Activated CD4-positive, alpha-beta T cell treated with anti-CD3 and anti-CD28 coated beads, Interleukin-2, amount 50 U/mL, for 48 hours (primary cell): Measurements from ENCODE around the gene KRABD2.
"Not testable (repeated sequence)": the region's sequence is repeated elsewhere in the genome, so short reads cannot be mapped to it uniquely, and the experiment has no call there.

Source experiments
- DNase-seq, 2 experiments: peaks; one replicate each; pipeline ENCODE4 v3.0.0-alpha.2; 2020

Gene KRABD2

DNA sequence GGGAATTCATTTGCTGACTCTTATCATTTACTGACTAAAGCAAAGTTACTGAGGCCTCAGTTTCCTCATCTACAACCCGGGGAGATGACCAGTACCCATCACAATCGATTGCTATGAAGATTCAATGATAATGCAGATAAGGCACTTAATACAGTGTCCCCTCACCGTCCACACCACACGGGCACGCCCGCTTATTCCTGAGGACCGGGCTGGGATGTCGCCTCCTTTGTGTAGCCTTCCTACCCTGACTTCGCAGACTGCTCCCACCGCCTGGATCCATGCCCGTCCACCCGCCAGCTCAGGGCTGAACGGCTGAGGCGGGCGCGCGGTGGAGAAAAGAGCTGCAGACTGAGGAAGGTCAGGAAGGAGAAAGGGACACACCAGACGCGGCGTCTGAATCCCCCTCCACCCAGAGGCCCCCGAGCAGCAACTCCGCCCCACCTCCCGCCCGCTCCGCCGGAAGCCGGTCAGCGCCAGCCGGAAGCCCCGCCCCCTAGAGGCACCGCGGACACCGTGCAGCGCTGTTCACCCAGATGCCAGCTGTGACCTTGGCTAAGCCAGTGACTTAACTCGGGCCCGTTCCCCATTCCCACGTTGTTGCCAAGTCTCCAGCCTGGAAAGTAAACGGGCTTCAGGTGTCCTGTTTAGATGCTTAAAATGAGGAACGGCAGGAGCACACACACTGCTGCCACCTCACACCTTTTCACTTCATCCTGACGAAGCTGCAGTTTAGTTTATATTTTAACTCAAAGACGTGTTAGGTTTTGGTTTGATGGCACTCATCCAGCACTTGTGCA lies at the start of gene KRABD2:
Gene KRABD2 (minus strand): TSS at position 434 of the 797 bp plus-strand sequence.
- peak; percentile 93 to 94 for DNase-seq

DNA sequence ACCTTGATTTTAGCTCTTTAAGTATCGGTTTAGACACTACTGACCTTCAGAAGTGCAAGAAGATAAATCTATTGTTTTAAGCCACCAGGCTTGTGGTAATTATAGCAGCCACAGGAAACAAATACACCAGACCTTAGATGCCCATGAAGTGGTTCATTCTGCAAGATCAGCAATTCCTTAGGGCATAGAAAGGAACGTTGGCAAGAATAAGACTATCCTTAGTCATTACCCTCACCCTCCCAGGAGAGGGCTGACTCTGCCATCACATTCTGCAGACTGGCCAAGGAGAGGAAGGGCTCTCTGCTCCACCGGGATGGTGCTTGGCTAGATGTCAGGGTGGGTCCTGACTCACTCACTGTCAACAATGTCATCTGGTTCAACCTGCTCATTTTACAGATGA lies 45.1 kb upstream of the KRABD2 start:
- DNase-seq, result no peak

DNA sequence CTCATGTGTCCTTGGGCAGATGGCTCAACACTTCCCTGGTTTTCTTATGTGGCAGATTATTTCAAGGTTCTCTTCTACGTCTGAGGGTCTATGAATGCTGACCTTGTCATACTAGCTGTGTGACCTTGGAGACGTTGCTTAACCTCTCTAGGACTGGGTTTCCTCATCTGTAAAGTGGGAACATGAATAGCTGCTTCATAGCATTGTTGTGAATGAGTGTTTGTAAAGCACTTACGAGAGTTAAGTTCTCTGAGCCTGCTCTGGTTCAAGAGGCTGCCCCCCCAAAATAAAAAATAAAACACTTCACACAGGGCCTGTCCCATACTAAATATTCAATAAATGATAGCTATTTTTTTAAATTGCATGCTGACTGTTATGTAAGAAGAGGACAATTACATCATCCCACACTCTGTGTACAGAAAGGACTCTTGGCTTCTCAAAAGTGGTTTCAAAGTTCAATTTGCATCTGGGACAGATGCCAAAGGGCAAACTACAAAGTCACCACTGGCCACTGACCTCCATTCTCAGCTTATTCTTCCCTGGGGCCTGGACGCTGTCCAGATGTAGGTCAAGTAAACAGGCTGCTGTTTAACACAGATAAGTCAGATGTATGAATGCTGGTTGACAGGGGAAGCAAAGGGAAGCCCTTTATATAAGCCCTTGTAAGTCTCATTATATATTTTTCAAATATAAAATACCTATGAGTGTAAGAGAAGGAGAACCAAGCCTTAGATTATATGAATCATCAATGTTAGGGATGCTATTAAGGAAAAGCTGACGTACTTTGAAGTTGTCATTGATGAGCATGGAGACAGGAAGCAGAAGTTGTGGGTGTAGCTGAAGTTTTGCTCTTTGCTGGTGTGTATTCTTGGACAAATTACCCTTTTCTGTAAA lies 43.8 kb upstream of the KRABD2 start:
- no peak for DNase-seq

DNA sequence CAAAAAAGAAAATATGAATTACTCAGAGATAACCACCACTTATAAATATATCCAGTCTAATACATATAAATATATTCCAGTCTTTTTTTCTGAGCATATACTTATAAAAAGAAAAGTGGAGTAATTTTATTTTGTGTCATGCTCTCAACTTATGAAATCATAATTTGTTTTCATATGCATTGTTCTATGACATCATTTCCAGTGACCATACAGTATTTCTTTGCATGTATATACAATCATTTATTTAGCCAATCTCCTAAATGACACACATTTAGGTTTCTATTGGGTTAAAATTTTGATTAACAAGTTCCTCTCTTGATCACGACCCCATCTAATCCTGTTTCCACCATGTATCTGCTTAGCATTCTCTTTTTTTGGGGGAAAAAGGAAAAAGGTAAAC lies 42.8 kb upstream of the KRABD2 start:
- no peak for DNase-seq

DNA sequence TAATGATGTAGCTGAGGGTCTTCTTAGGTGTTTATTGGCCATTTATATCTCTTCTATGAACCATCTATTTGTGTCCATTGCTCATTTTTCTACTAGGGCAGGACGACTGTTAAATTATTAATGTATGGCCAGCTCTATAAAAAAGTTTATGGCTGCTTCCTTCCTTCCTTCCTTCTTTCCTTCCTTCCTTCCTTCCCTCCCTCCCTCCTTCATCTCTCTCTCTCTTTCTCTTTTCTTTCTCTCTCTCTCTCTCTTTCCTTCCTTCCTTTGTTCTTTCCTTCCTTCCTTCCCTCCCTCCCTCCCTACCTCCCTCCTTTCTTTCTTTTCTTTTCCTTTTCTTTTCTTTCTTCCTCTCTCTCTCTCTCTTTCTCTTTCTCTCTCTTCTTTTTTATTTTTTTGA lies 42.0 kb upstream of the KRABD2 start:
- DNase-seq, result no peak

DNA sequence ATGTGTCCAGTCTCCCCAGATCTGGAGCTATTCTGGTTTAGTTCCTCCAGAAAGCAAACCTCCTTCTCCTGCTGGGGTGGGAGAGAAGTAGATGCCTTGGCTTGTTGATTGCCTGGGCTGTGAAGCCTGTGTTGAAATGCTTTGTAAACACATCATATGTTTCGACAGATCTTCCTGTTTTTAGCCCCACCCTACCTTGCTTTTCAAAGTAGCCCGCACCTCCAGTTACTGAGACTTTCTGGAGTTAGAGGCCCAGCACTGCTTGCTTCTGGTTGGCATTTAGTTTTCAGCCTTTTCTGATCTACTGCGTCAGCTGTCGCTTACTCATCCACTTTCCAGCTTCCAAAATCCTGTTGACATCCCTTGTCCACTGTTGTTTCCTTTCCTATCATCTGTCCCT lies 41.3 kb upstream of the KRABD2 start:
- DNase-seq, result no peak

DNA sequence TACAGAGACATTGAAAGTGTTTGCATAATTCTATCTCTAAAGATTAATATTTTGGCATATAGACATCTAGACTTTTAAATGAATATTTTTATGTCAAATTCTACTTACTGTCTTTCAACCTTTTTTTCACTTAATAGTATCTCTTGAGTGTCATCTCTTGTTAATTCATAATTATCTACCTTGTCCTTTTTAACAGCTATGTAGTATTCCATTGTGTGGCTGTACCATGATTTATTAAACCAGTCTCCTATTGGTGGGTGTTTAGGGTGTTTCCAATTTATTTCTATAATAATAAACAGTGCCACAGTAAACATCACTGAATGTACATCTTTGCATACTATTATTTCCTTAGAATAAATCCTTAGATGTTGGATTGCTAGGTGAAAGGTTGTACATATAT lies 37.4 kb upstream of the KRABD2 start:
- DNase-seq, result no peak

DNA sequence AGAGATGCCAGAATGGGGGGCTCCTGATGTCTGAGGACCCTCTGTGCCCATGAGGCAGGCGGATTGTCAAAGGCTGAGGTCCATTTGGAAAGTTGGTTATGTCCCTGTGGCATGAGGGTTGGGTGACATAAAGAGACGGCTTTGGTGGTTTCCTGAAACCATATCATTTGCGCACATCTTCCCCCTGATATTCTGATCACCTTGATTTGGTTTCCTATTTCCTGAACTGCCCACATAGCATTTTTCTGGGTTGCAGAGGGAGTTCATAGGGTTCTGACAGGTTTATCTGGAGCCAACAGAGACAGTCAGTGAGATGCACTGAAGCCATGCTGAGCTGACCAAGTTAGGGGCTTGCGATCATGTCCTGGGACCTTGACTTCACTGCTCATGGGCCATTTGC lies 36.8 kb upstream of the KRABD2 start:
- DNase-seq, result no peak

DNA sequence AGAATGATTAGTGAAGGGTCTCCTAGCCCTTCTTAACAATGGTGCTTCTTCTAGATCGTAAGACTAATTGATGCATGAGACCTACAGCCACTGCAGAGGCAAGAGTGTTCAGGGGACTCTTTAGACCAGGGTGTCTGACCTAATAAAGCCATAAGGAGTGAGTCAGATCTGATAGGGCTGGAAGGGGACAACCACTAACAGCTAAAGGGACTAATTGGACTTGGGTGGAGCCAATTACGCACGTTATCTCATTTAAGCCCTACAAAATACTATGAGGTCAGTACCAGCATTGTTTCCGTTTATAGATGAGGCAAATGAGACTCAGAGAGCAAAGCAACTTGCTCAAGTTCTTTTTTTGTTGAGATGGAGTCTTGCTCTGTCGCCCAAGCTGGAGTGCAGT lies 35.6 kb upstream of the KRABD2 start:
- no peak for DNase-seq

DNA sequence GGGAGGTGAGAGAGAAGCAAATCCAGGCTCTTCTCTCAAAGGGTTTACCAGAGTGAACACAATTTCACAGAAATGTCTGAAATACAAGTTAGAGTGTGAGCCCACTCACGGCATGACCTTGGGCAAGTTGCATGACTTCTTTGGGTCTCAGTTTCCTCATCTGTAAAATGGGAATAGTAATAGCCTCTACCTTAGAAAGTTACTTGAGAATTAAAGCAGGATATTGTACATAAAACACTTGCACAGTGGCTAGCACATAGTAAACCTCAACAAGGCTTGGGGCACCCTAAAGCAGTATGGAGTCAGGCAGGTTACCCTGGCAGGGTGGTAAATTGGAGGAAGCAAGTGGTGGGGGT lies 34.4 kb upstream of the KRABD2 start:
- DNase-seq, result no peak

DNA sequence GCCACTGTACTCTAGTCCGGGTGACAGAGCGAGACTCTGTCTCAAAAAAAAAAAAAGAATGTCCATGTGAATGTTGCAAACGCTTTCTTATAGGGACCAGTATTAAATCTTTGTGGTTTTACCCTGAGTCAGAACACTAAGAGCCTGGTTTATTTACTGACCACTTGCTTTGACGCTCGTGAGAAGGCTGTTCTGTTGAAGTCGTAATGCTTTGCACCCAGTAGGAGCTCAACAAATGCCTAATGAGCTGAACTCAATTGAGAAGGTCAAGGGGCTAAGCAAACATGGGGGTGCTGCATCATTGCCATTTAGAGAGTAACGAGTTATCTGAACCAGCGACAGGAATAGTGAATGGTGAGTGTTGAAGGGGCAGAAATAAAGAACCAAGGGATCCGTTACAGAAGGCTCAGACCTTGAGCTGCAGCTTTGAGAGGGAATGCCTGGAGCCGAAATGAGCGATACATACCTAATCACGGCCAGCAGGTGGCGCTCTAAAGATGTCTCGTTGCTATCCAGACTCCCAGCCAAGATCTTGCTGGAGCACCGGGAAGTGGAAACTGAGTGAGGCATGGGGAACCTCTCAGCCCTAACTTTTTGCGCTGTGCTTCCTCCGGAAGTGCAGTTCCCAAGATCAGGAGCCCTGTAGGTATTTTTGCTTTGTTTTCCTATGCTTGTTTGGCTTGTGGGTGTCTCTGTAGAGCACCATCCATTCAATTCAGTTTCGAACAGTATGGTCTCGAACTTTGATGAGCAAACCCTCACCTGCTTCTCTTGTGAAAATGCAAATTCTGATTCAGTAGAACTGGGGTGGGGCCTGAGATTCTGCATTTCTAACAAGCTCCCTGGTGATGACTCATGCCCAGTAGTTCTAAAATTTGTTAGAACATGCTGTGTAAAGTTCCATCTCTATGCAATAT lies 33.7 kb upstream of the KRABD2 start:
- DNase-seq, result peak; percentile 85 to 89

DNA sequence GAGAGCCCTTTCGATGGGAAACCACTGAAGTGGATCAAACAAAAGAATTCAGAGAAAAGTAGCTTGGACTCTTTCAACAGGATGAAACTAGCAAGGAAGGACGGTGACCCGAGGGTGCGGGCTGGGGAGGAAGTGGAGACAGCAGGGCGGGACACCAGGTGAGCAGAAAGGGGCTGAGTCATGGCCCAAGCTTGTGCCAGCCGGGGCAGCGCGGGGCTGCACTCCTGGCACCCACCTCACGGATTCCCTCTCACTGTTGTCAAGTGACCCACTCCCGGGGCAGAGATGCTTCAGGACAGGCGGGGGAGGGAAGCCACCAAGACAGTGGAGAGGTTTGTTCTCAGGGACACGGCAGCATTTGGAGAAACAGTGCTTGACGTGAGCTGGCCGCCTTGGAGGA lies 31.9 kb upstream of the KRABD2 start:
- no peak for DNase-seq

DNA sequence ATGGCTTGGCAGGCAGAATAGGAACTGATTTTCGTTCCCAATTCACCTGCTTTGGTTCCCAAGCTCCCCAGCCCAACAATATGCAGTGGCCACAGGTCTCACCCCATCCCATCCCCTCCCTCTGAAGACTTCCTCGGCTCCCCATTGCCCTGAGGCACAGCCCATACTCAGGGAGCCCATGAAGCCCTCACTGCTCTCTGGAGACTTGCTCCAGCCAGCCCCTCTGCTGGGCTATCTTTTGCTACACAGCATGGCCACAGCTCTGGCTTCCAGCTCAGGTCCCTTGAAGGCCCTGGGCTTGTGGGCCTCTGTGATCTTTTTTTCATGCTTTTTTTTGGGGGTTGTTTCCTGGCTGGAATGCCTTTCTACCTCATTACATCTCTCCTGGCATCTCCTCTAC lies 29.7 kb upstream of the KRABD2 start:
- DNase-seq, result no peak

DNA sequence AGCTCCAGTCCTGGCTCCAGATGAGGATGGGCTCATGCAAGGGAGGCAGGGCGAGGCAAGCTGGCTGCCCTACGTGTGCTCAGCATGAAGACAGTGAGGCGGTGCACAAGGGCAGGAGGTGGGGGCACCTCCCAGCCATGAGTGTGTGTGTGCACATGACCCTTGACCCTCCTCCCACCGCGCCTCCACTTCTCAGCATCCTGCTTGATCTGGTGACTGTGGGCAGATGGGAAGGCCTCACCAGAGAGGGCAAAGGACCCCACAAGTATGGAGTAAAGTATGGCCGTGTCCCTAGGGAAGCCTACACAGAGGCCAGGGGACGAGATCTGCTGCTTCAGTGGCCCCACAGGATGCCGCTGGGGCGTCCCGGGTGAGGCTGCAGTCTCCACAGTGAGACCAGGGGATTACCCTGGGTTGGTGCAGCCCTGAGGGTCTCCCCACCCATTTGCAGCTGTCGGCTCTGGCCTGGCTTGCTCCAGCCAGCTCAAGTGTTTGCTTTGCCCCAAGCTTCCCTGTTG lies 29.1 kb upstream of the KRABD2 start:
- no peak for DNase-seq

DNA sequence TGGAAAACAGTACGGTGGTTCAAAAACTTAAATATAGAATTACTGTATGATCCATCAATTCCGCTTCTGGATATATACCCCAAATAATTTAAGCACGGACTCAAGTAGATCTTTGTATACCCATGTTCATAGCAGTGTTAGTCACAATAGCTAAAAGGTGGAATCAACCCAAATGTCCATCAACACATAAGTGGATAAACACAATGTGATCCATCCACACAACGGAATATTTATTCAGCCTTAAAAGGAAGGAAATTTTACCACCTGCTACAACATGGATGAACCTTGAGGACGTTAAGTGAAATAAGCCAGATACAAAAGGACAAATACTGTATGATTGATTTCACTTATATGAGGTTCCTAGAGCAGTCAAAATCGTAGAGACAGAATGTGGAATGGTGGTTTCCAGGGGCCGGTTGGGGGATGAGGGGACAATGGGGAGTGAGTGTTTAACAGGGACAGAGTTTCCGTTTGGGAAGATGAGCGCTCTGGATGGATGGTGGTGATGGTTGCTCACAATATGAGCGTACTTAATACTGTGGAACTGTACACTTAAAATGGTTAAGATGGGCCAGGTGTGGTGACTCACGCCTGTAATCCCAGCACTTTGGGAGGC lies 26.5 kb upstream of the KRABD2 start:
- DNase-seq, result no peak

DNA sequence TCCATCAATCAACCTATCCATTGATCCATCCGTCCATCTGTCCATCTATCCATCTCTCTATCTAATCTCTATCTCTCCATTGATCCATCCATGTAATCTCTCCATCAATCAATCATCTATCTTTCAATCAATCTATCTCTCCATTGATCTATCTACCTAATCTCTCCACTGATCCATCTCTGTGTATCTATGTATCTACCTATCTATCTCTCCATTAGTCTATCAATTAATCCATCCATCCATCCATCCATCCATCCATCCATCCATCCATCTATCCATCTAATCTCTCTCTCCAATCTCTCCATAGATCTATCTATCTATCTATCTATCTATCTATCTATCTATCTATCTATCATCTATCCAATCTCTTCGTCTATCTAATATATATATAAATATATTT lies 24.6 kb upstream of the KRABD2 start:
- DNase-seq, result no peak

DNA sequence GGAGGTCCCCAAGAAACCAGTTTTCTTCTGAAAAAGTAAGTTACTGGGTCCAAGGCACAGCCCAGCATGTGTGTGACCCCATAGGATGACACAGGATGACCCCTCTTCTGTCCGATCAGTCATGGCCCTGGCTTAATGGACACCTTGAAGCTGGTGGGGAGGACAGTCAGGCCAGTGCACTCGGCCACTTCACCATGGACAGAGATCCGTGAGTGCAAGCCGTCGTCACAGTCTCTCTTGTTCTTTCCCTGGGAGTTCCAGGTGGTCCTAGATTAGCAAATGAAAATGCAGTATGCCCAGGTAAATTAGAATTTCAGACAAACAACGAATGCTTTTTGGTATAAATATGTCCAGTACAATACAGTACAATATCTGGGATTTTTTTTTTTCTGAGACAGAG lies 22.5 kb upstream of the KRABD2 start:
- DNase-seq, result no peak

DNA sequence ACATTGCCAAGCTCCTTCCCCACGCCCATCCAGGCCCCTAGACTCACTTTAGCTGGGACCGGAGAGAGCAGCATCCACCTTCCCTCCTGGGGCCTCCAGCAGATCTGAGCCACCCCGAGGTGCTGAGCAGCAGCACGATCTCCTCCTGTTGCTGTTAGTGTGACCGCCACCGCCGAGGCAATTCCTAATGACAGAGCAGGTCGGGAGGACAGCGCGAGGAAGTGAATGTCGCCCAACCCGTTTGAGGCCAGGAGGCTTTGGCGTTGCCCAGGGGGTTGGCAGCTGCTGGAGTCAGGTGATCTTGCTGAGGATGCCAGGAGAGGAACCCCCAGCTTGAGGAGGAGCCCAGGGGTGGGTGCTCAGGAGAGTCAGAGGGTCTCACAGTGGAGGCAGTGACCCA lies 21.1 kb upstream of the KRABD2 start, which contains the start of gene RNF222:
Gene RNF222 (minus strand): TSS at position 192 of the 400 bp plus-strand sequence. CDS start 4,366 bp downstream, outside the sequence.
- DNase-seq, result no peak

DNA sequence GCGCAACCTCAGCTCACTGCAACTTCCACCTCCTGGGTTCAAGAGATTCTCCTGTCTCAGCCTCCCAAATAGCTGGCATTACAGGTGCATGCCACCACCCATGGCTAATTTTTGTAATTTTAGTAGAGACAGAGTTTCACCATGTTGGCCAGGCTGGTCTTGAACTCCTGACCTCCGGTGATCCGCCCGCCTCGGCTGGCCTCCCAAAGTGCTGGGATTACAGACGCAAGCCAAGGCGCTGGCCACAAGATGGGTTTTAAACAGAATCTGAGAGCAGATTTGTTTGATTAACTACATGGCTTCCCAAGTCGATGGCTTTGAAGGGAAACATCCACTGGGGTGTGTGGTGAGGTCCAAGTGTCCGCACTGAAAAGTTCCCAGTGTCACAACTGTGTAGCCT lies 18.0 kb upstream of the KRABD2 start:
- not testable (repeated sequence) for DNase-seq

DNA sequence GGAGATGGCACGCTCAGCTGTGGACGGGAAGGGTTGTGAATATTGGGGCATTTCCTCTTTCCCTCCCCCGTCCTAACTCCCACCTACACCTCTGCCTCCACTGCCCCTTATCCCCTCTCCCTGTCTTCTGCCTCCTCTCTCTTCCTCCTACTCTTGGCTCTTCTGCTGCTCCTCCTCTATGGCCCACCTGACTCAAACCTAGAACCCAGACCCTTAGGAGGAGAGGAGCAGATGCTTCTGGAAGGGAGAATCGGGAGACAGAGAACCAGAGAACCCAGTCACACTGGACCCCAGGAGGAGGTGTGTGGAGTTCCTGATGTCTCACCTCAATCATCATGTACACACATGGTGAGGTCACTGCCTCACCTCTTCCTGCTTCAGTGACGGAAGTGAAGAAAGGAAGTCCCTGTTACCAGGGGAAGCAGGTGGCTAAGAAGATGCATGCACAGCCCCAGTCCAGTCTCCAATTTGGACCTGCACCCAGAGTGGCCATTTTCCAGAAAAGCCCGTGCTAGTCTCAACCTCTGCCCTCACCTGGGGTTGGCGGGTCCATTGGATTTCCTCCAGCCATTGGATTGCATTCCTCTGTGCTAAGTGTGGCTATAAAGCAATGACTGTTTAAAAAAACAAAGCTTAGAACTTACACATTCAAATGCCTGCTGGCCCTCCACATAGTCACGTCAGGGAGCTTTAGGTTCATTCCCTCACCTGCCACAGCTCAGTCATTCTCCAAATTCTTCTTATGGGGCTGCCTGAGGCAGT lies 17.1 kb upstream of the KRABD2 start:
- peak in 1 of 2 experiments; percentile 24 for DNase-seq

DNA sequence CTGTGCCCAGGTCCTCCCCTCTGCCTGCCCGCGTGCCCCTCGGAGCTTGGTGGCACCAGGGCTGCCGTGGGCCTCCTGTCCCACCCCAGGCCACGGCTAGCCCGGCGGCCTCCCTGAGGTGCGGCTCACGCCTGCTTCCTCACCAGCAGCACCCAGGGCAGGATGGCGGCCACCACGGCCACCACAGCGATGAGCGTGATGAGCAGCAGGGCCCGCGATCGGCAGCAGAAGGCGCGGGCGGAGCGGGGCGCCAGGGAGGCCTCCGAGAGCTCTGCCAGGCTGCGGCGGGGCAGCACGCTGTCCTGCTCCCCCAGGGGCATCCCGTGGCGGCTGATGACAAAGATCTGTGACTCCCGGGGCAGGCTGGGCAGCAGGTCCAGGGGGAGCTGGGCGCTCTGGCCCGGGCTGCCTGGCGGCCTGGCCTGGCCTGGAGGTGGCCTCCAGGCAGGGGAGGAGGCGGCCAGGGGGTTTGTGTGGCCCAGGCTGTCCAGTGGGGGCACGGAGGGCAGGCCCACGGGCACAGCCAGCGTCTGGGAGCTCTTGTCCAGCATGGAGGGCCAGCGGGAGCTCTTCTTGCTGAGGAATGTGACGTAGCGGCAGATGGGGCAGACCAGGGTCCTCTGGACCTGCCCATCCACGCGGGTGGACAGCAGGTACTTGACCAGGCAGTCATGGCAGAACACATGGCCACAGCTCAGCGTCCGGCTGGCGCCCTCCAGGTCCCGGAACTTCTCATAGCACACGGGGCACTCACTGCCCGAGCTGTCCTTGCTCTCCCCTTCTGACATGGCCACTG lies 16.4 kb upstream of the KRABD2 start:
- DNase-seq, result no peak
